Measurements from ENCODE around the gene OR56A4. TPM values are rescaled to one million over a fixed set of nuclear protein-coding genes. Genes with fewer than 3 reads are reported as not detected.

Gene OR56A4
- total RNA-seq, 4 donors from 2014 or later, result not detected

DNA sequence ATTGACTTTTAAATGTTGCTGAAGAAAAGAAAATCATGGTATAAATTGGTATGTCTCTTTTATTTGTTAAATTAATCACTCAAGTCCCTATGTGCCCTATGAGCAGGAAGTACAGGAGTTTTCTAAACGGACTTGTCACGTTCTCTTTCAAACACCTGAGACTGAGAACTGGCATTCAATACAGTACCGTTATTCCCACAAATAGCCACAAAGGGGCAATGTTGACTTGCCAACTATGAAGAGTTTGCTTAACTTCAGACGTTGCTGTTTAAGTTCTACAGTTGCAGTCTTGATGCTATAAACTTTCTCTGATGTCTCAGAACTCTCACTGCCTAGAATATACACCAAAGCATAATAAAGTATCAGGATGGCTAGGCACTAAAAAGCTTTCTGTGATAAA lies 16.2 kb upstream of the OR56A4 start:
- no peak for ATAC-seq (ENCODE audit: low FRiP score)
- TF ChIP-seq, protein P1, sequence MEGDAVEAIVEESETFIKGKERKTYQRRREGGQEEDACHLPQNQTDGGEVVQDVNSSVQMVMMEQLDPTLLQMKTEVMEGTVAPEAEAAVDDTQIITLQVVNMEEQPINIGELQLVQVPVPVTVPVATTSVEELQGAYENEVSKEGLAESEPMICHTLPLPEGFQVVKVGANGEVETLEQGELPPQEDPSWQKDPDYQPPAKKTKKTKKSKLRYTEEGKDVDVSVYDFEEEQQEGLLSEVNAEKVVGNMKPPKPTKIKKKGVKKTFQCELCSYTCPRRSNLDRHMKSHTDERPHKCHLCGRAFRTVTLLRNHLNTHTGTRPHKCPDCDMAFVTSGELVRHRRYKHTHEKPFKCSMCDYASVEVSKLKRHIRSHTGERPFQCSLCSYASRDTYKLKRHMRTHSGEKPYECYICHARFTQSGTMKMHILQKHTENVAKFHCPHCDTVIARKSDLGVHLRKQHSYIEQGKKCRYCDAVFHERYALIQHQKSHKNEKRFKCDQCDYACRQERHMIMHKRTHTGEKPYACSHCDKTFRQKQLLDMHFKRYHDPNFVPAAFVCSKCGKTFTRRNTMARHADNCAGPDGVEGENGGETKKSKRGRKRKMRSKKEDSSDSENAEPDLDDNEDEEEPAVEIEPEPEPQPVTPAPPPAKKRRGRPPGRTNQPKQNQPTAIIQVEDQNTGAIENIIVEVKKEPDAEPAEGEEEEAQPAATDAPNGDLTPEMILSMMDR (IDR thresholded peaks at IDR 0.05), result no peak
- DNase-seq (ENCODE audit: low spot score), result no peak

- no peak for ATAC-seq (ENCODE audit: low FRiP score)
- TF ChIP-seq, protein P1 (IDR thresholded peaks at IDR 0.05), result no peak
- DNase-seq (ENCODE audit: low spot score), result no peak
Observed at GRCh38 chr11:6013042-6013441, 6.3 kb upstream of the OR56A4 start.

DNA sequence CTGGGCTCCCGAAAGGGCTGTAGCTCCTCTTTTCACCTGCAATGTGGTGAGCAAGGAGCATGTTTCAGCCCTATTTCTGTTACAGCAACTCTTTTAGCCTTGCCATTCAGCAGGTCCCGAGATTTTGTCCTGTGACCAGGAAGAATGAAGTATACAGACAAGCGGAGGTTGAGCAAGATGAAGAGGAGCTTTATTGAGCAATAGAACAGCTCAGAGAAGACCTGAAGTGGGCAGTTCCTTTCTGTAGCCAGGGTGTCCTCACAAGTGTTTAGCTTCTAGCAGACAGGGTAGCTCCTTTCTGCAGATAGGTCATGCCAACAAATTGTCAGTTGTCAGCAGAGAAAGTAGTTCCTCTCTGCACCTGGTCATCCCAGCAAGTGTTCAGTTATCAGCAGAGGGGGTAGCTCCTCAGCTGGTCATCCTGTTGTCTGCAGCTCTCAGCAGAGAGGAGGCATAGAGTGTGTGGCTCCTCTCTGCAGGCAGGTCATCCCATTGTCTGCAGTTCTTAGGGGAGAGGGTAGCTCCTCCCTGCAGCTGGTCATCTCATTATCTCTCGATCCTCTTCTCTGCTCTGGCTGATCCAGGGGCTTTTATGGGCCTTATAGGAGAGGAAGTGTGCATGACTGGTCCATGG lies 5.4 kb upstream of the OR56A4 start:
- ATAC-seq (ENCODE audit: low FRiP score), result no peak
- TF ChIP-seq, protein P1 (IDR thresholded peaks at IDR 0.05), result no peak
- no peak for DNase-seq (ENCODE audit: low spot score)

- ATAC-seq (ENCODE audit: low FRiP score) (no peak), DNase-seq (ENCODE audit: low spot score) (no peak)
- TF ChIP-seq, protein P1 (IDR thresholded peaks at IDR 0.05), result no peak
Observed at GRCh38 chr11:6006395-6006794, 351 bp downstream of the OR56A4 start.

- no peak for DNase-seq (ENCODE audit: low spot score)
- no peak for ATAC-seq (ENCODE audit: low FRiP score)
- TF ChIP-seq, protein P1 (IDR thresholded peaks at IDR 0.05), result no peak
Observed at GRCh38 chr11:6002202-6002699, 4.5 kb downstream of the OR56A4 start.

- ATAC-seq (ENCODE audit: low FRiP score) (no peak), DNase-seq (ENCODE audit: low spot score) (no peak)
- TF ChIP-seq, protein P1 (IDR thresholded peaks at IDR 0.05), result no peak
Observed at GRCh38 chr11:5994791-5995190, 12.0 kb downstream of the OR56A4 start.

- TF ChIP-seq, protein P1 (IDR thresholded peaks at IDR 0.05), result no peak
- no peak for ATAC-seq (ENCODE audit: low FRiP score)
- no peak for DNase-seq (ENCODE audit: low spot score)
Observed at GRCh38 chr11:5992604-5993251, 14.0 kb downstream of the OR56A4 start.

Measured in omental fat pad (tissue), 4 donors.